Vagina (tissue), 2 donors: Measurements from ENCODE around the gene FBXL7.

Experiments
- CTCF ChIP-seq, 3 experiments: fragments of 450-650 bp in 2 of 3; fragments of 200-600 bp in 1 of 3; sonication (generic) in 1 of 3; IDR thresholded peaks; one replicate each; pipeline ENCODE4 v1.5.1; 2017 to 2019; ENCODE audit warnings: antibody characterized with exemption in 3 of 3, mild to moderate bottlenecking in 2 of 3, moderate library complexity in 2 of 3
- POLR2A ChIP-seq, 2 donors: fragments of 450-650 bp; IDR thresholded peaks; one replicate each; pipeline ENCODE4 v1.6.1; 2017; ENCODE audit warnings: antibody characterized with exemption in 2 of 2, mild to moderate bottlenecking in 2 of 2, moderate library complexity in 2 of 2

DNA sequence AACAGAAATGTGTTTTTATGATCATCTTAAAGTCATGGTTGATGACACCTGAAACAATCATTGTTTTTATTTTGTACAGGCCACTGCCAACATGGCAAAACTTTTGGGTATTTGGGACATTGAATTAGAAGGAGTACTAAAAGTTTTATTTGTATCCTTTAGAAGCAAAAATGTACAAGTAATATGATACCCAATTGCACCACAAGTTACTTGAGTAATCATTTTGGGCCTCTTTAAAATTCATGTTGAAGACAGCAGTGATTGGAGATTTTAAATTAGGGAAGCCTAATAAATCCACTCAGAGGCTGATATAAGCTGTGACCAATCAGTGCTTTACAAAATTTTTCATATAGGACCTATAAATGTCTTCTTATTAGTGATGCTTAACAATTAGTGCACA, 466.7 kb downstream of the FBXL7 start:
- TF ChIP-seq CTCF (IDR thresholded peaks at IDR 0.05) (no peak), POLR2A (IDR thresholded peaks at IDR 0.05) (no peak)
